ENCODE results near the gene OLFML3.

GRCh38 chr1:113993072-113993471 is 13.8 kb downstream of the OLFML3 start:
- no peak for TF ChIP-seq CTCF (IDR thresholded peaks at IDR 0.05; ENCODE audit: low read length)
- no peak for TF ChIP-seq EZH2phosphoT487 (IDR thresholded peaks at IDR 0.05; ENCODE audit: low read length)
- no peak for TF ChIP-seq EZH2 (optimal IDR thresholded peaks at IDR 0.05; ENCODE audit: low read depth, low read length)

Measured in MM.1S (cell line).